ENCODE data around the gene RRAGC. TPM values are rescaled to one million over a fixed set of nuclear protein-coding genes. Genes with fewer than 3 reads are reported as not detected.
"Not testable (repeated sequence)": the region's sequence is repeated elsewhere in the genome, so short reads cannot be mapped to it uniquely, and the experiment has no call there.

The RRAGC gene
- total RNA-seq, 8 experiments from 2014 or later: 13.3 to 30.3 (median 21.3) TPM

GRCh38 chr1:38819516-38819915 lies 40.1 kb downstream of the RRAGC start:
- no peak for ATAC-seq (replicated peaks in 6 of 8)
- in situ Hi-C loops (cut with MboI; ENCODE audit: low pct_unique_long_range_greater_than_20kb in 2 of 9, low sequenced_read_pairs in 9 of 9, unreplicated experiment in 9 of 9): loop anchor here in 8 of 9 experiments (10.0 to 25.0 kb wide), 5 partner anchors 207 to 782 kb away; partner anchors contain the start of gene POU3F1 (in 4 of the 8)
- WGBS, 10 experiments: 43 to 100% (median 83%) methylated on average over 1 to 2 of the region's 2 CpGs; no CpG with 5 or more reads in 5 of the 10 experiments

GRCh38 chr1:38819040-38819439 lies 40.5 kb downstream of the RRAGC start:
- Histone ChIP-seq H3K4me1 (replicated peaks in 1 of 2) (peaks cover 50 to 73% of the 10 kb centered on the region in 2 donors), H3K27ac (no peak overlapping the region), H3K4me3 (no peak overlapping the region)
- in situ Hi-C loops (cut with MboI; ENCODE audit: low pct_unique_long_range_greater_than_20kb in 2 of 9, low sequenced_read_pairs in 9 of 9, unreplicated experiment in 9 of 9): loop anchor here in 8 of 9 experiments (10.0 to 25.0 kb wide), 5 partner anchors 207 to 782 kb away; partner anchors contain the start of gene POU3F1 (in 4 of the 8)
- WGBS, 10 experiments: 20 to 80% (median 57%) methylated on average over 1 to 8 of the region's 10 CpGs; no CpG with 5 or more reads in 5 of the 10 experiments
- ATAC-seq (replicated peaks in 6 of 8): peak in 3 of 8 experiments; percentile 28 to 32 (median 29)

More at GRCh38 chr1:38819516-38819915, 40.1 kb downstream of the RRAGC start:
- peaks cover 46 to 69% of the 10 kb centered on the region in 2 donors for H3K4me1 ChIP-seq (replicated peaks in 1 of 2)
- H3K27ac ChIP-seq: no peak overlapping the region
- no peak overlapping the region for H3K4me3 ChIP-seq

GRCh38 chr1:38818175-38818976 lies 41.2 kb downstream of the RRAGC start:
- WGBS, 10 experiments: 0 to 11% (median 6%) methylated on average over 6 to 45 of the region's 70 CpGs; no CpG with 5 or more reads in 4 of the 10 experiments
- Histone ChIP-seq H3K27ac (no peak overlapping the region), H3K4me1 (replicated peaks in 1 of 2) (peaks cover 55 to 78% of the 10 kb centered on the region in 2 donors), H3K4me3 (peak overlapping the region; percentile 22 to 38 (median 26))
- in situ Hi-C loops (cut with MboI; ENCODE audit: low pct_unique_long_range_greater_than_20kb in 2 of 9, low sequenced_read_pairs in 9 of 9, unreplicated experiment in 9 of 9): loop anchor here in 8 of 9 experiments (10.0 to 25.0 kb wide), 5 partner anchors 206 to 781 kb away; partner anchors contain the start of gene POU3F1 (in 4 of the 8)
- ATAC-seq (replicated peaks in 6 of 8): peak; percentile 69 to 88 (median 72)

GRCh38 chr1:38817267-38818174 lies 42.1 kb downstream of the RRAGC start:
- in situ Hi-C loops (cut with MboI; ENCODE audit: low pct_unique_long_range_greater_than_20kb in 2 of 9, low sequenced_read_pairs in 9 of 9, unreplicated experiment in 9 of 9): loop anchor here in 8 of 9 experiments (10.0 to 25.0 kb wide), 5 partner anchors 205 to 780 kb away; partner anchors contain the start of gene POU3F1 (in 4 of the 8)
- no peak overlapping the region for H3K27ac ChIP-seq
- H3K4me3 ChIP-seq: peak overlapping the region; percentile 22 to 38 (median 26)
- peak in 1 of 8 experiments; percentile 28 for ATAC-seq (replicated peaks in 6 of 8)
- H3K4me1 ChIP-seq (replicated peaks in 1 of 2): peaks cover 49 to 75% of the 10 kb centered on the region in 2 donors
- 48 to 100% (median 86%) methylated on average over 1 to 29 of the region's 45 CpGs; no CpG with 5 or more reads in 2 of the 10 experiments for WGBS, 10 experiments

- in situ Hi-C loops (cut with MboI; ENCODE audit: low pct_unique_long_range_greater_than_20kb in 2 of 9, low sequenced_read_pairs in 9 of 9, unreplicated experiment in 9 of 9): loop anchor here in 8 of 9 experiments (10.0 to 25.0 kb wide), 5 partner anchors 204 to 779 kb away; partner anchors contain the start of gene POU3F1 (in 4 of the 8)
- ATAC-seq (replicated peaks in 6 of 8): peak in 7 of 8 experiments; percentile 10 to 92 (median 89)
- H3K4me3 ChIP-seq: peak overlapping the region in 1 of 5 donors; percentile 0
Measured at GRCh38 chr1:38815903-38816627, 43.5 kb downstream of the RRAGC start.

GRCh38 chr1:38814984-38815464 lies 44.5 kb downstream of the RRAGC start:
- Histone ChIP-seq H3K4me1 (replicated peaks in 1 of 2) (peaks cover 32 to 56% of the 10 kb centered on the region in 2 donors), H3K4me3 (no peak overlapping the region), H3K27ac (no peak overlapping the region)
- in situ Hi-C loops (cut with MboI; ENCODE audit: low pct_unique_long_range_greater_than_20kb in 2 of 9, low sequenced_read_pairs in 9 of 9, unreplicated experiment in 9 of 9): loop anchor here in 8 of 9 experiments (10.0 to 25.0 kb wide), 5 partner anchors 203 to 778 kb away; partner anchors contain the start of gene POU3F1 (in 4 of the 8)
- WGBS, 10 experiments: 0 to 89% (median 54%) methylated on average over 1 of the region's 1 CpG; no CpG with 5 or more reads in 2 of the 10 experiments
- ATAC-seq (replicated peaks in 6 of 8): no peak

More at GRCh38 chr1:38815903-38816627, 43.5 kb downstream of the RRAGC start:
- peak overlapping the region in 1 of 2 donors; percentile 2 for H3K27ac ChIP-seq
- 0 to 24% (median 18%) methylated on average over 1 to 29 of the region's 36 CpGs; no CpG with 5 or more reads in 2 of the 10 experiments for WGBS, 10 experiments
- peaks cover 34 to 61% of the 10 kb centered on the region in 2 donors for H3K4me1 ChIP-seq (replicated peaks in 1 of 2)

GRCh38 chr1:38814444-38814983 lies 45.1 kb downstream of the RRAGC start:
- H3K27ac ChIP-seq: no peak overlapping the region
- peaks cover 32 to 50% of the 10 kb centered on the region in 2 donors for H3K4me1 ChIP-seq (replicated peaks in 1 of 2)
- H3K4me3 ChIP-seq: no peak overlapping the region
- ATAC-seq (replicated peaks in 6 of 8): no peak
- WGBS, 10 experiments: 11 to 80% (median 45%) methylated on average over 1 to 7 of the region's 7 CpGs
- in situ Hi-C loops (cut with MboI; ENCODE audit: low pct_unique_long_range_greater_than_20kb in 2 of 9, low sequenced_read_pairs in 9 of 9, unreplicated experiment in 9 of 9): loop anchor here in 8 of 9 experiments (10.0 to 25.0 kb wide), 5 partner anchors 202 to 777 kb away; partner anchors contain the start of gene POU3F1 (in 4 of the 8)

GRCh38 chr1:38812981-38813380 lies 46.6 kb downstream of the RRAGC start:
- Histone ChIP-seq H3K27ac (no peak overlapping the region), H3K4me1 (replicated peaks in 1 of 2) (peaks cover 32 to 43% of the 10 kb centered on the region in 2 donors), H3K4me3 (no peak overlapping the region)
- WGBS, 10 experiments: 5 to 78% (median 53%) methylated on average over 3 to 5 of the region's 5 CpGs
- in situ Hi-C loops (cut with MboI; ENCODE audit: low pct_unique_long_range_greater_than_20kb in 2 of 9, low sequenced_read_pairs in 9 of 9, unreplicated experiment in 9 of 9): loop anchor here in 8 of 9 experiments (10.0 to 25.0 kb wide), 5 partner anchors 201 to 776 kb away; partner anchors contain the start of gene POU3F1 (in 4 of the 8)
- no peak for ATAC-seq (replicated peaks in 6 of 8)

GRCh38 chr1:38811466-38811865 lies 48.1 kb downstream of the RRAGC start:
- H3K27ac ChIP-seq; H3K4me3 ChIP-seq; ATAC-seq (replicated peaks in 6 of 8): not testable (repeated sequence)
- peaks cover 19 to 28% of the 10 kb centered on the region in 2 donors for H3K4me1 ChIP-seq (replicated peaks in 1 of 2)
- in situ Hi-C loops (cut with MboI; ENCODE audit: low pct_unique_long_range_greater_than_20kb in 2 of 9, low sequenced_read_pairs in 9 of 9, unreplicated experiment in 9 of 9): loop anchor here in 8 of 9 experiments (10.0 to 25.0 kb wide), 5 partner anchors 199 to 774 kb away; partner anchors contain the start of gene POU3F1 (in 4 of the 8)
- WGBS, 10 experiments: 83 to 93% (median 93%) methylated on average over 2 to 3 of the region's 4 CpGs; no CpG with 5 or more reads in 7 of the 10 experiments

GRCh38 chr1:38806090-38806489 lies 53.5 kb downstream of the RRAGC start:
- in situ Hi-C loops (cut with MboI; ENCODE audit: low pct_unique_long_range_greater_than_20kb in 2 of 9, low sequenced_read_pairs in 9 of 9, unreplicated experiment in 9 of 9): loop anchor here in 8 of 9 experiments (25.0 kb wide), 4 partner anchors 194 to 769 kb away; partner anchors contain the start of gene POU3F1 (in 4 of the 8)
- no peak overlapping the region for H3K27ac ChIP-seq
- no peaks in the 10 kb centered on the region for H3K4me1 ChIP-seq (replicated peaks in 1 of 2)
- H3K4me3 ChIP-seq: no peak overlapping the region
- WGBS, 10 experiments: 25 to 100% (median 100%) methylated on average over 1 of the region's 1 CpG
- ATAC-seq (replicated peaks in 6 of 8): no peak

GRCh38 chr1:38805036-38805435 lies 54.5 kb downstream of the RRAGC start:
- no peak overlapping the region for H3K27ac ChIP-seq
- 17 to 90% (median 71%) methylated on average over 1 to 8 of the region's 8 CpGs; no CpG with 5 or more reads in 2 of the 10 experiments for WGBS, 10 experiments
- H3K4me1 ChIP-seq (replicated peaks in 1 of 2): no peaks in the 10 kb centered on the region
- in situ Hi-C loops (cut with MboI; ENCODE audit: low pct_unique_long_range_greater_than_20kb in 2 of 9, low sequenced_read_pairs in 9 of 9, unreplicated experiment in 9 of 9): loop anchor here in 8 of 9 experiments (25.0 kb wide), 4 partner anchors 193 to 768 kb away; partner anchors contain the start of gene POU3F1 (in 4 of the 8)
- H3K4me3 ChIP-seq: no peak overlapping the region
- ATAC-seq (replicated peaks in 6 of 8): no peak

Data from motor neuron (in vitro differentiated cells).